ENCODE measurements around the gene GLDN.

- TF ChIP-seq POLR2A (IDR thresholded peaks at IDR 0.05; ENCODE audit: low read length), result no peak
- TF ChIP-seq GATA1 (IDR thresholded peaks at IDR 0.05; ENCODE audit: low read depth, low read length), result no peak
Measured at GRCh38 chr15:51390241-51390965, 48.9 kb downstream of the GLDN start.

Measured in erythroblast (primary cell).